Limb (tissue), 2 donors: Measurements from ENCODE around the gene HS3ST4.

Source experiments
- DNase-seq, 2 donors: peaks; one replicate each; pipeline ENCODE4 v3.0.0-alpha.2; 2016; ENCODE audit errors: extremely low spot score in 2 of 2

Gene HS3ST4

DNA sequence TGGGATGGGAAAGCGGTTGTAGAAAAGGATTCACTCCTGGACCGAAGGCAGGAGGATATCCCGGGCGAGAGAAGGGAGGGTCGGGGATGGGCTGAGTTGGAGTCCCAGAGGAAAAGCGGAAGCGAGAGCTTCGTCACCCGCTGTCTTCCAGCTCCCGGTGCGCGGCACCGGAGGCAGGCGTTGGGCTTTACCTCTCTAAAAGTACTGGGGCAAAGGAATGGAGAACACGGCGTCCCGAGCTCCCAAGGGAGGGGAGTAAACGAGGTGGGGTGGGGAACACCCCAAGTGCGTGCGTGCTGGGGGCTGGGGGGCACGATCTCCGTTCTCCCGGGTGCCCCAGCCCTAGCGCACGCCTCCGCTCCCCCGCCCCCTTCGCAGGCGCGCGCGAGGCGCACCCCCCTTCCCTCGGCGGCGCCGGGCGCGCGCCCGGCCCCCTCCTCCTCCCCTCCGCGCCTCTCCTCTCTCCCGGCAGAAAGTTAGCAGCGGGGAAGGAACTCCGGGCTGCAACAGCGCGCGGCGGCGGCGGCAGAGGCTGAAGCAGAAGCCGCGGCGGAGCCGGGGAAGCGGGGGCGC lies at the start of gene HS3ST4:
Gene HS3ST4, plus strand, starts transcription at position 441 of the 573 bp plus-strand sequence.
- peak; percentile 15 to 69 for DNase-seq

DNA sequence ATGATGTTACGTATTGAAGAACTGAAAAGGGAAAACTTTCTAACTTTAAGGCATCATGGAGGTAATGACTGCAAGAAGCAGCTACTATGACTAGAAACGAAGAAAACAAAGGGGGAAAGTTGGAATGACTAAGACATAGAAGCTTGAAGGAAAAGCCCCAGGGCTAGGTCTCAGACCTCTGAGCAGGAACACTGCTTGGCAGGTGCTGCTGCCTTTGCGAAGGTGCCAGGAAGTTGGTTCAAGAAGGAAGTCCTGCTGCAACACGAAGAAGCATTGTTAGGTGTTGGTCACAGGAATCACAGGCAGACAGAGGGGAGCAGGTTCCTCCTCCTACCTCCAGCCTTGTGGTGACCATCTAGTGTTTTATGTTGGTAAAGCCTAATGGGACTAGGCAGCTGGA lies 48.1 kb upstream of the HS3ST4 start:
- DNase-seq, result no peak

DNA sequence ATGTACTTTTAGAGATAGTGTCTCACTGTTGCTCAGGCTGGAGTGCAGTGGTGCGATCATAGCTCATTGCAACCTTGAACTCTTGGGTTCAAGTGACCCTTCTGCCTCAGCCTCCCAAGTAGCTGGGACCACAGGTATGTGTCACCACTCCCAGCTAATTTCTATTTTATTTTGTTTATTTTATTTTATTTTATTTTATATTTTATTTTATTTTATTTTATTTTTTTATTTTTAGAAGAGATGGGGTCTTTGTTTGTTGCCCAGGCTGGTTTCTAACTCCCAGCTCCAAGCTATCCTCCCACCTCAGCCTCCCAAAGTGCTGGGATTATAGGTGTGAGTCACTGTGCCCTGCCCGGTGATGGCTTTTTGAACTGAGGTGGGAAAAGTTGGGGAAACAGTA lies 35.1 kb upstream of the HS3ST4 start:
- DNase-seq, result no peak

DNA sequence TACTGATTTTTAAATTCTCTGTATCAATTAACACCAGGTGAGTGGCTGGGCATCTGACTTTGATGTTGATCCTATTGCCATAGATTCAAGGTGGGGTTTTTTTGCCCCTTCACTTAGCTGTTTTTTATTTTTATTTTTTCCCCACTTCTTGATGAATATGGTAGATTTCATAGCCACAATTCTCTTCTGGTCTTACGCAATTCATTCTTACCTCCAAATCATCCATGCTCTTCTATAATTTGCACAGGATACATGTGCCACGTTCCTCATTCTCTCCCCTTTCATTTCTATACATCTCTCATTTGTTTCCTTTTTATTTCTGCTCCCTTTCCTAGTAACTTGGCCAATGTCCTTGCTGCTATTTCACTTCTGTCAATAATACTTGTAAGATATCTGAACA lies 14.9 kb upstream of the HS3ST4 start:
- DNase-seq, result no peak

DNA sequence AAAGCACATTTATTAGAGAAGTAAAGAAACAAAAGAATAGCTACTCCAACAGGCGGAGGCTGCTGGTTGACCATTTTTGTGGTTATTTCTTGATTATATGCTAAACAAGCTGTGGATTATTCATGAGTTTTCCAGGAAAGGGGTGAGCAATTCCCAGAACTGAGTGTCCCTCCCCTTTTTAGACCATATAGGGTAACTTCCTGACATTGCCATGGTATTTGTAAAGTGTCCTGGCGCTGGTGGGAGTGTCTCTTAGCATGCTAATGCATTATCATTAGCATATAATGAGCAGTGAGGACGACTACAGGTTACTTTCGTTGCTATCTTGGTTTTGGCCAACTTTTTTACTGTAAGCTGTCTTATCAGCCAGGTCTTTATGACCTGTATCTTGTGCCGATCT lies 12.2 kb upstream of the HS3ST4 start:
- DNase-seq, result no peak

DNA sequence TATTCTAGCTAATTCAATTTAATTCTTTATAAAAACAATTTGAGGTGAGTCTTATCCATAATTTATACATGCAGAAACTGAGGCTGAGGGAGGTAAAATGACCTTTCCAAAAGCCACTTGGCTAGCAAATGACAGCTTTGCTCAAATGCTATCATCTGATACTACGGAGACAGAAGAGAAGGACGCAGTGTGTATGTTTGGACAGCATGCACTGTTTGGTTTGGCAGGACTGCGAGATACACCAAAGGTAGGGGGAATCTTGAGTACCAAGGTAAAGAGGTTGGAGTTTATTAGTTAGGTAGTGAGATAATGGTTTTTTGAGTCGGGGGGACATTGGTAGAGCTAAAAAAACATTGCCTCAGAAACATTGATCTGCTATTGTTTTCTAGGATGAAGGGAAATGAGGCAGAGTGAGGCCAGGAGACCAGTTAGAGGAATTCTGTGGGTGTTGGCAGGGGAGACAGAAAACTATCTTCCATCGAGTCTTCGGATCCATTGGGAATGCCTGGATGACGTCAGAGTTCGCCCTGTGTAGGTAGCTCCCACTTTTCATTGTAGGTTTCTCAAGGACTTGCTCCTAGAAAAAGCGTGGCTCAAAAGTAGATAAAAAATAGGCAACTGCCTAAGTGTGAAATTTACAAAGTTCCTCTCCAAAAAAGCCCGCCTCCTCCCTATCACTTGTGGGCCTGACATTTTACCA lies 2.5 kb upstream of the HS3ST4 start:
- no peak for DNase-seq

DNA sequence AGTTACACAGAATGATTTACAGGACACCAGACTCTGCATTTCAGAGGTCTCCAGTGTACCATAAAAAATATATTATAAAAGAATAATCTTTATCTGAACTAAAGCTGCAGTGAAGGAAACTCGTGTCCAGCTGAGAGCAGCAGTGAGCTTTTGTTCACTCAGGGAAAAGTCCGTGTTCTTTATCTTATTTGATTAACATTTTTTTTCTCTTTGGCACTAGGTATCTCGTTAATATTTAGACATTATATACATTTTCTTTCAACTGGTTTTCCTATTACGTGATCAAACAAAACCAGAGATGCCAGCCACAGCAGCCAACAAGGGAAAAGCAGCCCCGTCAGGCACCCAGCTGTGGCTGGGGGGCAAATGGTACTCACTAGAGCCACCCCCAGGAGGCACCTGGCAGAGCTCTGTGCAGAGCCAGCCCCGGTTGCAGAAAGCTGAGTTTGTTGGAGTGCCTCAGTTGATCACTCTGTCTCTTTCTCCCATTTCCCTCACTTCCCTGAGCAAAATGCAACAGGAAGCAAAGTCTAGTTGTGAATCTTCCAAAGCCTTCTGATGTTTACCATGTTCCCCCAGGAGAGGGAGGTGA lies 1.1 kb upstream of the HS3ST4 start:
- no peak for DNase-seq

DNA sequence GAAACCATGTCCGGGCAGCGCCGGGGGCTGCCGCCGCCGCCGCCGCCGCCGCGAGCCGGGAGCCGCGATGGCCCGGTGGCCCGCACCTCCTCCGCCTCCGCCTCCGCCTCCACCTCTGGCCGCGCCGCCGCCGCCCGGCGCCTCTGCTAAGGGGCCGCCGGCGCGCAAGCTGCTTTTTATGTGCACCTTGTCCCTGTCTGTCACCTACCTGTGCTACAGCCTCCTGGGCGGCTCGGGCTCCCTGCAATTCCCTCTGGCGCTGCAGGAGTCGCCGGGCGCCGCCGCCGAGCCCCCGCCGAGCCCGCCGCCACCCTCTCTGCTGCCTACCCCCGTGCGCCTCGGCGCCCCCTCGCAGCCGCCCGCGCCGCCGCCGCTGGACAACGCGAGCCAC lies 587 bp downstream of the HS3ST4 start:
- DNase-seq, result peak in 1 of 2 donors; percentile 43

DNA sequence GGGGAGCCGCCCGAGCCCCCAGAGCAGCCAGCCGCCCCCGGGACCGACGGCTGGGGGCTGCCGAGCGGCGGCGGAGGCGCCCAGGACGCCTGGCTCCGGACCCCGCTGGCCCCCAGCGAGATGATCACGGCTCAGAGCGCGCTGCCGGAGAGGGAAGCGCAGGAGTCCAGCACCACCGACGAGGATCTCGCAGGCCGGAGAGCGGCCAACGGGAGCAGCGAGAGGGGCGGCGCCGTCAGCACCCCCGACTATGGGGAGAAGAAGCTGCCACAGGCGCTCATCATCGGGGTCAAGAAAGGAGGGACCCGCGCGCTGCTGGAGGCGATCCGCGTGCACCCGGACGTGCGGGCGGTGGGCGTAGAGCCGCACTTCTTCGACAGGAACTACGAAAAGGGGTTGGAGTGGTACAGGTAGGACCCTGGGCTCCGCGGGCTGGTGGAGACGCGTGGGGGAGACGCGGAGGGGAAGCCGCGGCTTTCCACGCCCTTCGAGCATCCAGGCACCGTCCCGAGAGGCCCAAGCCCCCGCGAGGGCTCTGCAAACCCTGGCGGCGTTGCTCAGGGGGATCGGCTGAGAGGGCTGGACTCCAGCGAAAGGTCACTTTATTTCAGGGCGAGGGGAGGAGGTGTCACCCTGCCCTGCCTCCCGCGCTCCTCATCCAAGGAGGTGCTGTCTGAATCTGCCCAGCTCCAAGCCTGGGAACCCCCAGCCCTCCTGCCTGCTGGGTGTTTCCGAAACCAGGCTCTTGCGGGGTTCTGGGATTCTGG lies 1.2 kb downstream of the HS3ST4 start:
- DNase-seq, result peak in 1 of 2 donors; percentile 46

DNA sequence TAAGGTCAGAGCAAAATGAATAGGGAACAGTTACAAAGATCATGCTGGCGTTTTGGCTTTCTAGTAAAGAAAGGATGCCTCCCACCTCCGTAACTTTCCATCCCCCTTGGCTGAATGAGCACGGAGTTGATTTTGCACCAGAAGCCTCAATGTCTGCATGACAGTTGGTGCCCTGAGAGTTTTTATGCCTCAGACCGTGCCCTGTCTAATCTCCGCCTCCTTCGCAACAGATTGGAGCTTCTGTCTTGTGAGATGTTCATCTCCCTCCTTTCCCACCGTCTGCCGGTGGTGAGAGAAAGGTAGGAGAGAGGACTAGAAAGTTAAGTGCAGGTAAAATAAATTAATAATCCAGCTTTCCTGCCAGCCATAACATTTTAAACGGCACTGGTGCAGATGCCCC lies 1.9 kb downstream of the HS3ST4 start:
- DNase-seq, result no peak

DNA sequence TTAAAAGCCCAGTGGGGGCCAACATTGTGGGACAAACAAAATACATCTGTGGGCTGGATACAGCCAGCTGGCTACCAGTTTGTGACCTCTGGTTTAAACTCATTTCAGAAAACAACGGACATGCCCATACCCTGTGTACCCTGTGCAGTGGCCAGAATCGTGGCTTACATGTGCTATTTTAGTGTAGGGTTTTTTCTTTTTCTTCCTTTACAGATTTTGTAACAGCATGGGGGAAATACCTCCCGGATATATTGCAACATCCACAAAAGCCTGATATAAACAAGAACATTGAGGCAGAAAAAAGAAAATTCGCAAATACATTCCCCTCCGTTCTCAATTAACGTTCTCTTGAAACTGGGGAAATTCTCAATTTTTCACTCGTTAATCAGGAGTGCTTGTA lies 7.3 kb downstream of the HS3ST4 start:
- DNase-seq, result no peak

DNA sequence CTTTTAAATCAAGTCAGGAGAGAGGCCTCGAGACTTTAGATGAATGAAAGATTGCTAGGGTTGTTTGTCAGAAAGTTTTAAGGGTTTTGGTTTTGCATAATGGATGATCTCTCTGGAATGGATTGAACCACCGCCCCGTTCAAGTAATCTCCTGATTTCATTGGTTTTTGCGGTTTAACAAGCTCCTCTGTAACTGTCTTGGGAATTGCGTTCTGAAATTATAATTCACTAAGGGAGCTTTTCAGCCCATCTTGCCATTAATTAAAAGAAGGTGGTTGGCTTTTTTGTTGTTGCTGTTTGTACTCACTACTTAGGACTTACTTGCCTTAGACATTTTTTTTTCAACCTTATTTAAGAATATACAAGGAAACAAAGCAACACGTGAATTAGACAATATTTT lies 8.8 kb downstream of the HS3ST4 start:
- DNase-seq, result no peak

DNA sequence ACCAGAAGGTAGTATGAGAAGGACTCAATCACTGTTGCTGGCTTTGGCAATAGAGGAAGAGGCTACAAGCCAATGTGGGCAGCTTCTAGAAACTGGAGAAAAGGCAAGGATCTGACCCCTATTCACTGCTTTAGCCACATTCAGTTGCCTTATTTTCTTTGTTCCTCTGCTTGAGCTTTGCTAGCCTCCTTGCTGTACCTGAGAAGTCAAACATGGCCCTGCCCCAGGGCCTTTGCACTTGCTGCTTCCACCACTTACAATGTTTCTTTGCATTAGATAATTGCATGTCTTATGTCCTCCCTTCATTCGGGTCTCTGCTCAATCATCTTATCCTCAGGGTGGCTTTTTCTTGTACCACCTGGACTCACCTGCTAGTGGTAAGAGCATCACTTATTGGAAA lies 15.8 kb downstream of the HS3ST4 start:
- no peak for DNase-seq

DNA sequence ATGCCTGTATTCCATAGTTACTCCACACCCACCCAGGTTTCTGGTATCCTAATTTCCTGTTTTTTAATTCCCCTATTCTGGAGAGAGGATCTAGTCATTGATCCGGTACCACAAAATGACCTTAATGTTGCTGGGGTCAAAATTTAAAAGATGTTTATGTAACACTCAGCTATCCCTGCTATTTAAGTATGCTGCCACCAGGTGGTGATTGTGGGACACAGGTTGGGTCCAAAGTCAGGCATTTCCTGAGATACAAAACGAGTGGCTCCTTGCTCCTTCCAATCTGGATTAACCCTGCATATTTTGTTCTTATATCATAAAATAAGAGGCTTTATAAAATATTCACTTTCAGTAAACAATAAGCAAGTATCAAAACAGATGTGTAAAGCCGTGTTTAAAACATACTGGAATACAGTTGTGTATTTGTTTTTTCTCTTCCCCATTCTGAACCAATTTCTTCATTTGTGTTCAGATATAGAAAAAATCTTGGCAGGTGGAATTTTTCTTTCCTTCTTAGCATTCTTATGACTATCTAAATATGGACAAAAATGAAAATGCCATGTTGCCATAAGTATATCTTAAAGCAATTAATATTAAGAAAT lies 16.3 kb downstream of the HS3ST4 start:
- no peak for DNase-seq

DNA sequence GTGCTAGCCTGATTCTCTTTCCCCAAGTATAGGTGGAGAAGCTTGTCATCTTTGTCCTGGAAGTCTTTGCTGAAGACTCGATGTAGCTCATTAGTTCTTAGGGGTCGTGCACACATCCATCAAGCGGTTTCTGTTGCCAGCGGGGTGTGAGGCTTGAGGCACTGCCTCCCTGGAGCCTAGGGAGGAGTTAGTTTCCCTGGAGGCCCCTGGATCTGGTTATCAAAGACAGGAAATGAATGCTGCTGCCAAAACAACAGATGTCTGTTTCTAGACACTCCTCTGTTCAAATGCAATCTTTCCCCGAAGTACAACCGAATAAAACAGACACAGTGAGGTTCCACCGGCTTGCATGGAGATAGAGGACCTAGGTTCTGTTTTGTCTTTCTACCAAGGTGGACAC lies 17.5 kb downstream of the HS3ST4 start:
- DNase-seq, result no peak

DNA sequence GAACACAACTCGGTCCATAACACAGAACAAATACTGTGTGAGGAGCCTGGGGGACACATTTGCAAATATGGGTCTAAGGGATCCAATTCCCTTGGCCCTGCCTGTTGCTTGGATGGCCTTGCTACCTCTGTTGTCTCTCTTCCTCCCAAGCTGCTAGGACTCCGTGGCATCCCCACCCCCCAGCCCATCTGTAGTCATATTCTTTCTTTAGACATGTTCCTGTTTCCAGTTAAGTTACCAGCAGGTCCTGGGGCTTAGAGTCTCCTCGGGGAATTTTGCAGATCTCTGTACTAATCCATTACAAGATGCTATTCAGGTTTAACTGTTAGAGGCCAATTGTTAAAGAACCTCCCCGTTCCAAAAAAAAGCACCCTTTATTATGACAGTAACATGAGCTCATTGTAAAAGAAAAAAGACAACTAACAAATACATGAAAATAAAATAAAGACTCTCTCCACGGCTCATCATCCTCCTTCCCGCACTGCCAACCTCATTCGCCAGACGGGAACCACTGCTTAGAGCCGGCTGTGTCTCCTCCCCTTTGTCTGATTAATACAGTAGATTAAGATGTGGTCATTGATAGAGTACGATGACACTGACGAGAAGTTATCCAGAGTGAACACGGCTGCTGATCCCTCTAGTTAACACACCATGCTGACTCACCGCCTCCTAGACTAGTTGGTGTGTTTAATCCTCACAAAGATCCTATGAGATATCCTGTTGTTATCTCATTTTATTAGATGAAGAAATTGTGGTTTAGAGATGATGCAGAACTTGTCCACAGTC lies 22.2 kb downstream of the HS3ST4 start:
- no peak for DNase-seq

DNA sequence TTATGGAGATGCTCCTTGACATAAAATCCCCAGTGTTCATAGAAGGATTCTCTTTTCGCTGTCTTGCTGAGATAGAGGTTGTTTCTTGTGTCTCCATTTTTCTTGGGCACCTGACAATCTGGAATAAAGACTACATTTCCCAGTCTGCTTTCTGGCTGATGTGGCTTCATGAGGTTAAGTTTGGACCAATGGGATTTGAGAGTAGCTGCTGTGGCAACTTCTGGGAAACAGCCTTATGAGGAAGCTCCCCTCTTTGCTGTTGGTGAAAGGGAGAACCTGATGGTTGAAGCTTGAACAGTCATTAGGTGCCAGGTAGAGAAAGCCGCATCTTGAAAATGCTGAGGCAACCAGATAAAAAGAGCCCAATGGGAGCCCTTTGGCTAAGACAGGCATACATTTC lies 24.4 kb downstream of the HS3ST4 start:
- DNase-seq, result no peak

DNA sequence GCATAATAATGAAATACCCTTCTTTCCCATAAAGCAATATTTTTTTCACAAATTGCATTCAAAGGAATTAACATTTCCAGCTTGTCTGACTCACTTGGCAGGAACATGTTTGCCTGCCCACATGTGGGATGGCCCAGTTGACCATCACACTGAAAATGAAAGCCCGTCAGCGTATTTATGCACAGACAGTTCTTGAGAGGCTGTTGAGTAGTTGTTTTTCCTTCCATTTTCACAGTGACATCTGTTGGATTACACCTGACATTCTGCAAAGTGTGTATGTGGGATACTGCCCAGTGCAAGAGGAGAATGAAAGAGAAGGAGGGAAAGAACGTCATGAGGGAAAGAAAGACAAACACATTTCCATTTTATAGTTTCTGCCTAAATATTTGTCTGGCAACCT lies 29.7 kb downstream of the HS3ST4 start:
- no peak for DNase-seq

DNA sequence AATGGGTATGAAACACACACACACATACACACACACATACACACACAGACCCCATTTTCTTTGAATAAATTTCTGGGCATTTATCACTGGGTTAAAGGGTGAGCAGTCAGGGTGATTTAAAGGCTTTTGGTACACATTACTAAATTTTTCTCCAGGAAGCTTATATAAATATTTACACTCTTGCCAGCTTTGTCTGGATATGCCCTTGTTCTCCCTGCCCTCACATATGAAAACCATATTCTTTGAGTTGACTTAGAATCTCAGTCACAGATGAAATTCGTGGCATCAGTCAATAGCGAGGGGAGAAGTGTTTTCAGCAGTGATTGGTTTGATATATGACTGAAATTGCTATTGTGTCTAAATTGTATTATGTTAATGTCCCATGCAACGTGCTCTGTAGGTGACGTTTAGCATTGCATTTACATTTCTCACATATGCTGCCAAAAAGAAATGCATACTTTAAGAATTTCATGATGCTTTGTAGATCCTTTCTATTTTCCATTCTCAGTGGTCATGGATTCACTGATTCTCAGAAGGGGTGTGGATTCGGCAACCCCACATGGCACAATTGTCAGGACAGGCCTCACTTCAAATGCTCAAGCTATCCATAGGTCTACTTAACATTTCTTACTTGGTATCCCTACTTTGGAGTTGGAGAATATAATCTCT lies 34.8 kb downstream of the HS3ST4 start:
- no peak for DNase-seq

DNA sequence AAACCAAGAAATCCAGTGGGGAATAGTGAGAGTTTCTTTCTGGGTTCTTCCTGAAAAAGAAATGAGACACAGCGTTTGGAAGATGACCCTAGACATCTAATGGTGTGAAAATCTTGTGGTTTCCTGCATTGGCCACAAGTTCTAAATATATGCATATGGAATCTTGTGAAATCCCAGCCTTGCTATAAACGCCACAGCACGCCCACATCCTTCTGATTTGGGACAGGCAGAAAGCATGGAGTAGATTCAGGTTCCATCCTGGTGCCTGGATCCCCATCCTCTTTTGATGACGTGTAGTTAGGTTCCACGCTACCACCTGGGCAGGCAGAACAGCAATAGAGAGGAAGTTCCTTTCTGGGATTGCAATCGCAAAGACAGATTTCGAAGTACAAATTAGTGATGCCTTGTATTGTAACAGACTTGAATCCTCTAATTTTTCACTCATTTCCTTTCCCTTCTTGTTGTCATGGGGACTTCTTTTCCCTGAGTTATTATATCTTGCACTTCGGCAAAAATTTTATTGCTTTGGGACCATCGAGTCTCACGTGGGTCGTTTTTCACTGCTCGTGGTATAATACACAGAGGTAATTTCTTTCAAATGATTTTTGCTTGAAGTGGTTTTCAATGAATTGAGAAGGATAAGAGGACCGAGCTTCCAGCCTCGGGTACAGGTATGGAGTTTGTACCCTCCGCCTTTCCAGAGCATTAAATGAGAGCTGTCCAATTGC lies 37.6 kb downstream of the HS3ST4 start:
- DNase-seq, result no peak
